CD4-positive, alpha-beta T cell (primary cell): Measurements from ENCODE around the gene KIF11. TPM values are rescaled to one million over a fixed set of nuclear protein-coding genes. Genes with fewer than 3 reads are reported as not detected.

Experiments used
- ATAC-seq: fragments of 200-7000 bp; cut with Tn5 transposase; one replicate; pipeline ENCODE4 v1.10.0; 2022; ENCODE audit warnings: mild to moderate bottlenecking; ENCODE audit not compliant: poor library complexity
- CTCF ChIA-PET: fragments of 350-600 bp; sonication (Branson Sonifier 250); formaldehyde crosslinking; loops from one replicate; lab custom pipeline; 2021; ENCODE audit warnings: antibody characterized with exemption, inconsistent platforms; lab: Charles Lee
- POLR2A ChIA-PET: fragments of 350-600 bp; sonication (Branson Sonifier 250); formaldehyde crosslinking; loops from one replicate; lab custom pipeline; 2021; ENCODE audit warnings: antibody characterized with exemption, inconsistent platforms; lab: Charles Lee
- DNase-seq, 14 experiments: peaks; one replicate each; pipeline ENCODE4 v3.0.0-alpha.2; 2013 to 2020; ENCODE audit warnings: mixed read lengths in 2 of 14
- H3K27ac ChIP-seq, 2 donors: one replicate each; pipeline versions ENCODE4 v1.5.1 to v1.7.0; 2013; ENCODE audit warnings: low read length in 2 of 2, low read depth in 1 of 2, mild to moderate bottlenecking in 1 of 2
- H3K27me3 ChIP-seq, 2 experiments: 1 replicate in 1 of 2; 2 replicates in 1 of 2; pipeline versions ENCODE4 v1.6.1 to v1.7.0; 2013; ENCODE audit warnings: low read length in 2 of 2, control low read depth in 1 of 2, mild to moderate bottlenecking in 1 of 2, moderate library complexity in 1 of 2; ENCODE audit not compliant: insufficient read depth in 2 of 2, control insufficient read depth in 1 of 2
- H3K36me3 ChIP-seq: one replicate; pipeline ENCODE4 v1.6.1; 2013; ENCODE audit warnings: low read length, control low read depth; ENCODE audit not compliant: insufficient read depth
- H3K4me1 ChIP-seq: one replicate; pipeline ENCODE4 v1.6.1; 2013; ENCODE audit warnings: low read length, control low read depth; ENCODE audit not compliant: insufficient read depth
- H3K4me3 ChIP-seq: one replicate; pipeline ENCODE4 v1.5.1; 2013; ENCODE audit warnings: mild to moderate bottlenecking, low read length, moderate library complexity
- H3K9me3 ChIP-seq, 2 experiments: 1 replicate in 1 of 2; 2 replicates in 1 of 2; pipeline versions ENCODE4 v1.6.1 to v1.7.0; 2013; ENCODE audit warnings: low read length in 2 of 2, mild to moderate bottlenecking in 2 of 2, control low read depth in 1 of 2, moderate library complexity in 1 of 2; ENCODE audit not compliant: control insufficient read depth in 1 of 2, insufficient read depth in 1 of 2
- H3K27ac Mint-ChIP-seq: one replicate; pipeline ENCODE4 v1.8.0; 2020; ENCODE audit warnings: mixed read lengths
- H3K27me3 Mint-ChIP-seq: one replicate; pipeline ENCODE4 v1.8.0; 2021; ENCODE audit warnings: mixed read lengths
- H3K36me3 Mint-ChIP-seq: one replicate; pipeline ENCODE4 v1.8.0; 2021; ENCODE audit warnings: low read depth, mixed read lengths
- H3K4me1 Mint-ChIP-seq: one replicate; pipeline ENCODE4 v1.8.0; 2021; ENCODE audit warnings: low read depth, mixed read lengths
- H3K4me3 Mint-ChIP-seq: one replicate; pipeline ENCODE4 v1.8.0; 2020; ENCODE audit warnings: mild to moderate bottlenecking, mixed read lengths
- H3K9me3 Mint-ChIP-seq: one replicate; pipeline ENCODE4 v1.8.0; 2020; ENCODE audit warnings: mixed read lengths
- CTCF ChIP-seq: fragments of 200-600 bp; IDR thresholded peaks from one replicate; pipeline ENCODE4 v1.8.0; 2022; ENCODE audit warnings: antibody characterized with exemption, mild to moderate bottlenecking
- intact Hi-C, 2 experiments: fragments of 100-400 bp; cut with DNase I in 1 of 2; cut with micrococcal nuclease in 1 of 2; formaldehyde crosslinking; loops; one replicate each; pipeline versions ENCODE4 v1.15.1 to v1.9.0; 2023 to 2025; cut with DNase I, micrococcal nuclease
- total RNA-seq, 174 experiments: library from RNA in 2 of 174; stranded (reverse) in 2 of 174; gene quantifications; one replicate each; pipeline ENCODE4 v1.2.3 and lab custom pipeline; 2021 to 2026

Gene KIF11
- total RNA-seq, 2 experiments from 2014 or later: 0.38 to 0.47 TPM

- CTCF ChIA-PET: interaction anchor here (1.2 to 3.5 kb wide), 2 partner anchors 13 to 16 kb away, joined by 5 to 30 read pairs; partner anchors contain the start of gene IDE
These were observed 2.0 kb upstream of the KIF11 start for GRCh38 chr10:92590623-92591549.

GRCh38 chr10:92591550-92592022 is 1.3 kb upstream of the KIF11 start:
- Mint-ChIP-seq H3K9me3 (no peaks in the 10 kb centered on the region), H3K27ac (peak overlapping the region; percentile 99), H3K27me3 (no peaks in the 10 kb centered on the region), H3K36me3 (peaks cover 7% of the 10 kb centered on the region), H3K4me1 (peaks cover 29% of the 10 kb centered on the region), H3K4me3 (peak overlapping the region; percentile 99)
- CTCF ChIA-PET: interaction anchor here (1.2 to 3.5 kb wide), 2 partner anchors 14 to 17 kb away, joined by 5 to 30 read pairs; partner anchors contain the start of gene IDE
- DNase-seq: peak; percentile 81 to 97 (median 88)
- ATAC-seq: peak; percentile 84
- intact Hi-C loops: loop anchor here (2.0 to 10.0 kb wide), 7 partner anchors 17 to 1773 kb away; partner anchors contain the start of genes IDE (in 2 of the 2), CEP55 (in 1 of the 2), CPEB3 (in 1 of the 2) and EXOC6 (in 1 of the 2)
- no peak for TF ChIP-seq CTCF
- Histone ChIP-seq H3K4me1 (peaks cover 33% of the 10 kb centered on the region), H3K9me3 (no peaks in the 10 kb centered on the region), H3K27me3 (no peaks in the 10 kb centered on the region), H3K27ac (peak overlapping the region; percentile 84 to 89), H3K4me3 (peak overlapping the region; percentile 75), H3K36me3 (no peaks in the 10 kb centered on the region)
- POLR2A ChIA-PET: interaction anchor here (0.6 to 3.7 kb wide), 20 partner anchors 9 to 1771 kb away, joined by 3 to 103 read pairs (median 4); partner anchors contain the start of genes BTAF1, CPEB3, EXOC6 and FRA10AC1

More at GRCh38 chr10:92590623-92591549, 2.0 kb upstream of the KIF11 start:
- Mint-ChIP-seq H3K4me1 (peaks cover 29% of the 10 kb centered on the region), H3K4me3 (peak overlapping the region; percentile 99), H3K36me3 (peaks cover 7% of the 10 kb centered on the region), H3K27me3 (no peaks in the 10 kb centered on the region), H3K9me3 (no peaks in the 10 kb centered on the region), H3K27ac (peak overlapping the region; percentile 99)
- peaks cover 30% of the 10 kb centered on the region for H3K4me1 ChIP-seq
- H3K27ac ChIP-seq: peak overlapping the region; percentile 84 to 89
- H3K4me3 ChIP-seq: peak overlapping the region; percentile 75
- ATAC-seq (peak; percentile 3), DNase-seq (peak in 4 of 14 experiments; percentile 13 to 47 (median 34))
- H3K9me3 ChIP-seq: no peaks in the 10 kb centered on the region
- POLR2A ChIA-PET: interaction anchor here (0.6 to 3.7 kb wide), 20 partner anchors 9 to 1772 kb away, joined by 3 to 103 read pairs (median 4); partner anchors contain the start of genes BTAF1, CPEB3, EXOC6 and FRA10AC1
- no peaks in the 10 kb centered on the region for H3K27me3 ChIP-seq
- no peaks in the 10 kb centered on the region for H3K36me3 ChIP-seq
- no peak for TF ChIP-seq CTCF
- intact Hi-C loops: loop anchor here (2.0 to 10.0 kb wide), 6 partner anchors 16 to 1774 kb away; partner anchors contain the start of genes IDE (in 2 of the 2), CEP55 (in 1 of the 2), EXOC6 (in 1 of the 2) and FRA10AC1 (in 1 of the 2)
